Measurements from ENCODE around the gene EDA2R. TPM values are rescaled to one million over a fixed set of nuclear protein-coding genes. Genes with fewer than 3 reads are reported as not detected.

The EDA2R gene
- total and polyA plus RNA-seq, 9 of the 15 experiments (the other 6 are each of a cell fraction or from before 2014, with no cell fraction given): 0.03 to 0.08 (median 0.05) TPM; not detected in 5

DNA sequence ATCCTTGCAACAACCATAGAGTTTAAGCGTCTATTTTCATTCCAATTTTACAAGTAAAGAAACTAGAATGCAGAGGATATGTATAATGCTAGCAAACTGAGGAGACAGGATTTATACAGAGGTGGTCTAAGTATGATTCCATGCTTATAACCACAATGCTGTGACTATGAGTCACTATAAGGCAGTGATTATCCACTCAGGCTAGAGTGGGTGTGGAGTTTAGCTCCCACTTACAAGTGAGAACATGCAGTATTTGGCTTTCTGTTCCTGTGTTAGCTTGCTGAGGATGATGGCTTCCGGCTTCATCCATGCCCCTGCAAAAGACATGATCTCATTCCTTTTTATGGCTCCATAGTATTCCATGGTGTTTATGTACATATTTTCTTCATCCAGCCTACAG, 41.6 kb upstream of the EDA2R start:
- intact Hi-C loops (cut with micrococcal nuclease): no loop called here
- ATAC-seq: no peak
- Histone ChIP-seq H3K4me1 (replicated peaks in 1 of 2; ENCODE audit: control insufficient read depth in 2 of 2, insufficient read depth in 2 of 2, low read length in 2 of 2) (no peaks in the 10 kb centered on the region), H3K27me3 (ENCODE audit: control insufficient read depth in 2 of 2, insufficient read depth in 2 of 2, low read length in 2 of 2) (no peaks in the 10 kb centered on the region), H3K4me2 (ENCODE audit: insufficient read depth, low read length) (no peak overlapping the region), H3K9me1 (ENCODE audit: control insufficient read depth, insufficient read depth, low read length) (no peaks in the 10 kb centered on the region), H3K9ac (ENCODE audit: insufficient read depth in 1 of 2, low read depth in 2 of 2, low read length in 2 of 2) (no peak overlapping the region), H3K27ac (ENCODE audit: extremely low read depth, low read depth, low read length) (no peak overlapping the region), H3K79me2 (ENCODE audit: control insufficient read depth, insufficient read depth, low read length) (no peaks in the 10 kb centered on the region), H3K36me3 (ENCODE audit: control insufficient read depth, insufficient read depth, low read length) (no peaks in the 10 kb centered on the region), H3K9me3 (replicated peaks; ENCODE audit: control insufficient read depth, insufficient read depth, low read depth, low read length) (no peaks in the 10 kb centered on the region), H2AFZ (ENCODE audit: low read depth, low read length) (no peak overlapping the region), H4K20me1 (replicated peaks; ENCODE audit: control insufficient read depth, insufficient read depth, low read length) (no peaks in the 10 kb centered on the region), H3K4me3 (no peak overlapping the region)
- WGBS (ENCODE audit: insufficient coverage, low coverage, missing lambda C conversion rate): 5% methylated on average over 2 of the region's 2 CpGs
- in situ Hi-C loops (cut with MboI): no loop called here
- no peak for DNase-seq (ENCODE audit: extremely low read depth in 1 of 4, low spot score in 3 of 4)
- BruUV-seq (replicated peaks): no TSS peak
- ChIA-PET CTCF (ENCODE audit: low intra/inter-chr PET ratio) (no interaction called here), POLR2A (no interaction called here)
- no peak for FAIRE-seq
- no peak for TF ChIP-seq STAT5B (CRISPR knock-in tag; IDR thresholded peaks at IDR 0.05)
- TF ChIP-seq, protein P1, sequence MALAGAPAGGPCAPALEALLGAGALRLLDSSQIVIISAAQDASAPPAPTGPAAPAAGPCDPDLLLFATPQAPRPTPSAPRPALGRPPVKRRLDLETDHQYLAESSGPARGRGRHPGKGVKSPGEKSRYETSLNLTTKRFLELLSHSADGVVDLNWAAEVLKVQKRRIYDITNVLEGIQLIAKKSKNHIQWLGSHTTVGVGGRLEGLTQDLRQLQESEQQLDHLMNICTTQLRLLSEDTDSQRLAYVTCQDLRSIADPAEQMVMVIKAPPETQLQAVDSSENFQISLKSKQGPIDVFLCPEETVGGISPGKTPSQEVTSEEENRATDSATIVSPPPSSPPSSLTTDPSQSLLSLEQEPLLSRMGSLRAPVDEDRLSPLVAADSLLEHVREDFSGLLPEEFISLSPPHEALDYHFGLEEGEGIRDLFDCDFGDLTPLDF (CRISPR knock-in tag; IDR thresholded peaks at IDR 0.05): no peak
- TF ChIP-seq CGGBP1 (CRISPR knock-in tag; IDR thresholded peaks at IDR 0.05): no peak
- no peak for TF ChIP-seq PHB2 (IDR thresholded peaks at IDR 0.05; ENCODE audit: low read depth)
- TF ChIP-seq NELFE (IDR thresholded peaks at IDR 0.05; ENCODE audit: insufficient read depth, insufficient read length): no peak
- no peak for TF ChIP-seq RBM14 (IDR thresholded peaks at IDR 0.05; ENCODE audit: borderline replicate concordance, insufficient read depth, low read depth, low read length)
- no peak for TF ChIP-seq GTF3C2 (IDR thresholded peaks at IDR 0.05; ENCODE audit: borderline replicate concordance, extremely low read depth, insufficient read length)
- TF ChIP-seq CUX1 (CRISPR knock-in tag; IDR thresholded peaks at IDR 0.05): no peak
- no peak for TF ChIP-seq SAFB (IDR thresholded peaks at IDR 0.05; ENCODE audit: borderline replicate concordance, low read depth, low read length)
- no peak for TF ChIP-seq FOXK2 (conservative IDR thresholded peaks at IDR 0.05 in 1 of 2, IDR thresholded peaks at IDR 0.05 in 1 of 2; ENCODE audit: low read depth in 2 of 2)
- no peak for TF ChIP-seq PML (IDR thresholded peaks at IDR 0.05; ENCODE audit: low read length)
- no peak for TF ChIP-seq ZNF282 (CRISPR knock-in tag; IDR thresholded peaks at IDR 0.05)
- TF ChIP-seq CREBBP (IDR thresholded peaks at IDR 0.05; ENCODE audit: low read depth, low read length): no peak
